ENCODE results near the gene RABGAP1L. TPM values are rescaled to one million over a fixed set of nuclear protein-coding genes. Genes with fewer than 3 reads are reported as not detected.

The RABGAP1L gene
- total RNA-seq, 1 donor from 2014 or later: 44.1 TPM

DNA sequence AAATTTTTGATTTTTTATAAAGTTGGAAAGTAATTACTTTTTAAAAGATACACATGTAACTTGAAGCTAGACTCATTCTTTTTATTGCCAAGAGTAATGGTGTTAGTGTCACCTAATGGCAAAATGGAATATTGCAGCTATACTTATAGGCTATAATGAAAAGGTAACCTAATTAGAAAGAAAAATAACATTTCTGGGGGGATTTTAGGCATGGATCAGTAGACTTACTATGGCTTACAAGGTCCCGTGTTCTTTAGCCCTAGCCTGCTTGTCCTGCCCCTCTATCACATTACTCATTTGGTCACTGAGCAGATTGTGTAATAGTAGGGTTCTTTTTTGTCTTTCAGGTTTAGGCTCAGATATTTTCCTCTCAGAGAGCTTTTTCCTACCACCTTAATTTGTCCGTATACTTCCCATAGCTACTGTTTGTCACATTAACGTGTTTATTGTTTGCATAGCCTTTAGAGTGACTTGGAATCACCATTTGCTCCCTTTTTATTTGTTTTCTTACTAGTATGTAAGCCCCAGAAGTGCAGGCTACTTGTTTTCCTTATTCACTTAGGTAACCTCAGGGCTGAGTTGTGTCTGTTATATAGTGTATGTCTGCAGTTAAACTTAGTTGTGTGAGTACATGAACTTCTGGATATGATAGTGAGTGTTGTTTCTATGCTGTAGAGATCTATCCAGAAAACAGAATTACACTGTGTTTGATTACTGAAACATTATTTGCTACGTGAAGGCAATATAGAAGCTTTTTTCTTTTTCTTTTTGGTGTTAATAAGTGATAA, 58.7 kb downstream of the RABGAP1L start:
- H3K36me3 Mint-ChIP-seq (ENCODE audit: unreplicated experiment): peaks cover 5% of the 10 kb centered on the region
- H3K4me3 Mint-ChIP-seq (ENCODE audit: unreplicated experiment): no peak overlapping the region
- H3K4me1 Mint-ChIP-seq (ENCODE audit: low read depth, unreplicated experiment): no peaks in the 10 kb centered on the region
- no peaks in the 10 kb centered on the region for H3K9me3 Mint-ChIP-seq (ENCODE audit: unreplicated experiment)
- H3K27me3 Mint-ChIP-seq (ENCODE audit: unreplicated experiment): no peaks in the 10 kb centered on the region
- no peak overlapping the region for H3K27ac Mint-ChIP-seq (ENCODE audit: unreplicated experiment)
- TF ChIP-seq, protein P1, sequence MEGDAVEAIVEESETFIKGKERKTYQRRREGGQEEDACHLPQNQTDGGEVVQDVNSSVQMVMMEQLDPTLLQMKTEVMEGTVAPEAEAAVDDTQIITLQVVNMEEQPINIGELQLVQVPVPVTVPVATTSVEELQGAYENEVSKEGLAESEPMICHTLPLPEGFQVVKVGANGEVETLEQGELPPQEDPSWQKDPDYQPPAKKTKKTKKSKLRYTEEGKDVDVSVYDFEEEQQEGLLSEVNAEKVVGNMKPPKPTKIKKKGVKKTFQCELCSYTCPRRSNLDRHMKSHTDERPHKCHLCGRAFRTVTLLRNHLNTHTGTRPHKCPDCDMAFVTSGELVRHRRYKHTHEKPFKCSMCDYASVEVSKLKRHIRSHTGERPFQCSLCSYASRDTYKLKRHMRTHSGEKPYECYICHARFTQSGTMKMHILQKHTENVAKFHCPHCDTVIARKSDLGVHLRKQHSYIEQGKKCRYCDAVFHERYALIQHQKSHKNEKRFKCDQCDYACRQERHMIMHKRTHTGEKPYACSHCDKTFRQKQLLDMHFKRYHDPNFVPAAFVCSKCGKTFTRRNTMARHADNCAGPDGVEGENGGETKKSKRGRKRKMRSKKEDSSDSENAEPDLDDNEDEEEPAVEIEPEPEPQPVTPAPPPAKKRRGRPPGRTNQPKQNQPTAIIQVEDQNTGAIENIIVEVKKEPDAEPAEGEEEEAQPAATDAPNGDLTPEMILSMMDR (IDR thresholded peaks at IDR 0.05; ENCODE audit: partially characterized antibody, unreplicated experiment): peak; percentile 67
- DNase-seq: no peak

DNA sequence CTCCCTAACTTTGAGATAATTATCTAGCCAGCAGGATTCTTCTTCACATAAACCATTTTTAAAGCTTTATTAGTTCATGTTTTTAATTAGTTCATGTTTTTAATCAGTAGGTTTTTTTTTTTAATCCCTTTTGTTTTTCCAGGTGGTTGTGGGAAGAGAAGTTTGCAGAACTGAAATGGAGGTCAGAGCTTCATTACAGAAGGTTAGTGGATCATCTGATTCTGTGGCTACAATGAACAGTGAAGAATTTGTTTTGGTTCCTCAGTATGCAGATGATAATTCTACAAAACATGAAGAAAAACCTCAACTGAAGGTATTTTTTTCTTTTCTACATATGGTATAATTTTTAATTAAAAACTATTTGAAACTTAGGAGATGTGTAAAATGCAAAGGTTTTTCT, 59.7 kb downstream of the RABGAP1L start:
- Mint-ChIP-seq H3K4me3 (ENCODE audit: unreplicated experiment) (no peak overlapping the region), H3K36me3 (ENCODE audit: unreplicated experiment) (peaks cover 5% of the 10 kb centered on the region), H3K4me1 (ENCODE audit: low read depth, unreplicated experiment) (no peaks in the 10 kb centered on the region), H3K27ac (ENCODE audit: unreplicated experiment) (no peak overlapping the region), H3K27me3 (ENCODE audit: unreplicated experiment) (no peaks in the 10 kb centered on the region), H3K9me3 (ENCODE audit: unreplicated experiment) (no peaks in the 10 kb centered on the region)
- TF ChIP-seq, protein P1 (IDR thresholded peaks at IDR 0.05; ENCODE audit: partially characterized antibody, unreplicated experiment): no peak
- no peak for DNase-seq

DNA sequence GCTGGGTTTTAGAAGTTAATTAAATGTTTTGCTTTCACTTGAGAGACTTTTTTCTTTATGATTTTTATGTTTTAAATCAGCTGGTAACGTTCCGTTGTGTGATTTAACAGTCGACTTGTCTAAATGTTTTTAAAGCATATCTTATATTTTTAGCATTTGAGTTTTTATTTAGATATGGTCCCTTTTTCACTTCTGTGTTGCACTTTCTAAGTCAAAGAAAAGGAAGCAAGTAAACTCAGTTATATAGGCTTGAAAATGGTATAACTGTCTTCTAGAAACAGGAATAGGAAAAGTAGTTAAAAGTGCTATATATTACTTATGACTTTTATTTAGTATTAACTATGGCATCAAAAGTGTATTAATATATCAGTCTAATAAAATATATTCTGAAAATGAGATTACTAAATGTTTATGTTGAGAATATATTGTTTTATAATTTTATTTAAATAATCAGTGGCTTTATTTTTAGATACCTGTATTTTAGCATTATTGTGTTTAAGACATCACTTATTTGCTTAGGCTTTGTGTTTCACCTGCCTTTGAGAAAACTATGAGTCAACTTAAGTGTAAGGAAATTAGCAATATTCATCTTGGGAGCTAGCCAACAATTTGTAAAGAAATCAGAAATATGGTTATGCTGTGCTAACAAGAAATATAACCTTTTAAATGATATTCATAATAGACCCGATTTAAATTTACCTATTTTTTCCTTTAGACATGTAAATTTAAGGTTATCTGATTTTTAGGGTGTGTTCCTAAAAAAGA, 60.5 kb downstream of the RABGAP1L start:
- Mint-ChIP-seq H3K36me3 (ENCODE audit: unreplicated experiment) (peaks cover 5% of the 10 kb centered on the region), H3K27ac (ENCODE audit: unreplicated experiment) (no peak overlapping the region), H3K9me3 (ENCODE audit: unreplicated experiment) (no peaks in the 10 kb centered on the region), H3K4me1 (ENCODE audit: low read depth, unreplicated experiment) (no peaks in the 10 kb centered on the region), H3K4me3 (ENCODE audit: unreplicated experiment) (no peak overlapping the region), H3K27me3 (ENCODE audit: unreplicated experiment) (no peaks in the 10 kb centered on the region)
- no peak for DNase-seq
- TF ChIP-seq, protein P1 (IDR thresholded peaks at IDR 0.05; ENCODE audit: partially characterized antibody, unreplicated experiment): no peak

DNA sequence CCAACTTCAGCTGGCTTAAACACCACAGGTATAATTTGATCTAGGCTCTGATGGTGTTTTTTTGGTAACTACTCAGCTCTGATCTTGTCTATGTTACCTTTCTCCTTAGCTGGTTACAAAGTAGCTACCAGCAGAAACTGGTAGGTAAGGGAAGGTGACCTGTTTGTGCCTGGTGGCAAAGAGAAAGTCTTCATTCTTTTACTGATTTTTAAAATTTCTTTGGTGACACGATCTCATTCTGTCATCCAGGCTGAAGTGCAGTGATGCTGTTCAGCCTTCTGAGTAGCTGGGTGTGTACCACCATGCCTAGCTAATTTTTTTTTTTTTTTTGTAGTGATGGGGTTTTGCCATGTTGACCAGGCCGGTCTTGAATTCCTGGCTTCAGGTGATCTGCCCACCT, 62.4 kb downstream of the RABGAP1L start:
- peaks cover 5% of the 10 kb centered on the region for H3K36me3 Mint-ChIP-seq (ENCODE audit: unreplicated experiment)
- TF ChIP-seq, protein P1 (IDR thresholded peaks at IDR 0.05; ENCODE audit: partially characterized antibody, unreplicated experiment): no peak
- no peaks in the 10 kb centered on the region for H3K27me3 Mint-ChIP-seq (ENCODE audit: unreplicated experiment)
- no peaks in the 10 kb centered on the region for H3K9me3 Mint-ChIP-seq (ENCODE audit: unreplicated experiment)
- no peaks in the 10 kb centered on the region for H3K4me1 Mint-ChIP-seq (ENCODE audit: low read depth, unreplicated experiment)
- no peak overlapping the region for H3K4me3 Mint-ChIP-seq (ENCODE audit: unreplicated experiment)
- no peak overlapping the region for H3K27ac Mint-ChIP-seq (ENCODE audit: unreplicated experiment)
- DNase-seq: no peak

Measured in glutamatergic neuron (in vitro differentiated cells).